Measurements from ENCODE around the gene PGD.
A peak's percentile ranks its signal among the peaks of the same experiment; 100 is the strongest.
"Not testable (repeated sequence)": the region's sequence is repeated elsewhere in the genome, so short reads cannot be mapped to it uniquely, and the experiment has no call there.

The PGD gene

DNA sequence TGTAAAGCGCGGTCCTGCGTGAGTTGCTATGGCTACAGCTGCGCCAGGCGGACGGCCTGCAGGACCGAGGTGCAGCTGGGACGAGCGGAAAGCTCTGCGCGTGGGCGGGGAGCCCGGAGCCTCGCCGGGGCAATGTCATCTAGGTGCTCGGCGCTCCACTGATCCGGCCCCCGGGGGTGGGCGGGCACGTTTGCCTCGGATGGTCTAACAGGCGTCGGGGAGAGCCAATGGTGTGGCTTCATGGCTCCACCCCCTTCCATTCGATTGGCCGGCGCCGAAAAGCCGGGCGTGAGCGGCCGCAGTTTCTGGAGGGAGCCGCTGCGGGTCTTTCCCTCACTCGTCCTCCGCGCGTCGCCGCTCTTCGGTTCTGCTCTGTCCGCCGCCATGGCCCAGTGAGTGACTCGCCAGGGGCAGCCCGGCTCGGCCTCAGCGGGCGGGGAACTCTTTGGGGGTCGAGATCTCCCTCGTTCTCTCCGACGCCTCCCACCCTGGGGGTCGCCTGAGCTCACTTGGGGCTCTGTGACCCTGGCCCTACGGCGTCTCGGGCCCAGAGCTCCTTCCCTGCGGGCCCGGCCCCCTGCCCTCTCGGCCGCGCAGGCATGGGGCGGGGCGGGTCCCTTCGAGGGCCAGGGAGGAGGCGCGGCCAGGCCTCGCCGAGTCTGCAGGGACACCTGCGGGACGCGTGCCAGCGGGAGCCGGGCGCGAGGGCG lies at the start of gene PGD:
TSS of gene PGD (plus strand) at position 331 of the 710 bp plus-strand sequence. CDS start at position 385, 54 bp downstream.
- DNase-seq (ENCODE audit: low read depth, low spot score): peak; percentile 88

GRCh38 chr1:10353282-10353681 lies 45.6 kb upstream of the PGD start:
- no peak for DNase-seq (ENCODE audit: low read depth, low spot score)

GRCh38 chr1:10353693-10354092 lies 45.2 kb upstream of the PGD start:
- DNase-seq (ENCODE audit: low read depth, low spot score): no peak

DNA sequence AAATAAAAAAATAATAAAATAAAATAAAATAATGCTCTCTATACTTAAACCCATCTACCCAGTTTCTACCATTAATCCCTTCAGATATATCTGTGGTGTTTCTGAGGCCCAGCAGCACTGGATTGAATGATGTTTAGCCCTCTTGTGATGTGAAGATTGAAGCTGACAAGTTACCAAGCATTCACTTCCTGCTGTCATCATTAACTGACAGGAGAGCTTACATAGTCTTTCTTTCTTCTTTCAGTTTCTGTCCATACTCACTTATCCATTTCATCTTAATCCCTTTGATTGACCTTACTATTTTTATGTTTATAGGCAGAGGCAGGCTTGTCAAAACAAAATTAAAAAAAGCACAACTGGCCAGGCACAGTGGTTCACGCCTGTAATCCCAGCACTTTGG lies 38.8 kb upstream of the PGD start:
- no peak for DNase-seq (ENCODE audit: low read depth, low spot score)

GRCh38 chr1:10361515-10361914 lies 37.3 kb upstream of the PGD start:
- no peak for DNase-seq (ENCODE audit: low read depth, low spot score)

DNA sequence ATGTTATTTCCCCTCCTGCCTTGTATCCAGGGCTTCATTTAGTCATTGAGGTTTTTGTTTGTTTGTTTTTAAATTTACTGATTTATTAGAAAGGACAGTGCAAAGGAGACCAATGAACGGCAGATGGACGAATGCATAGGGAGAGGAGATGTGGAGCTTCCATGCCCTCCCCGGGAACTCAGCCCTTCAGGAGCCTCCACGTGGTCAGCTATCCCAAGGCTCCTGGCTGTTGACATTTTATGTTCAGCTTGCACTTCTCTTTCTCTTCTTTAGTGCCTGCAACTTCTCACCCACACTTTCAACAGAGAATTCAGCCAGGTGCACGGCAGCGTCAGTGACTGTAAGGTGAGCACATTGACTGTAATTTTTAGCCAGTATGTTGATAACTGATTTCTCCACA lies 30.7 kb upstream of the PGD start:
- DNase-seq (ENCODE audit: low read depth, low spot score): no peak

- DNase-seq (ENCODE audit: low read depth, low spot score): no peak
These were observed 24.4 kb upstream of the PGD start for GRCh38 chr1:10374442-10374860.

DNA sequence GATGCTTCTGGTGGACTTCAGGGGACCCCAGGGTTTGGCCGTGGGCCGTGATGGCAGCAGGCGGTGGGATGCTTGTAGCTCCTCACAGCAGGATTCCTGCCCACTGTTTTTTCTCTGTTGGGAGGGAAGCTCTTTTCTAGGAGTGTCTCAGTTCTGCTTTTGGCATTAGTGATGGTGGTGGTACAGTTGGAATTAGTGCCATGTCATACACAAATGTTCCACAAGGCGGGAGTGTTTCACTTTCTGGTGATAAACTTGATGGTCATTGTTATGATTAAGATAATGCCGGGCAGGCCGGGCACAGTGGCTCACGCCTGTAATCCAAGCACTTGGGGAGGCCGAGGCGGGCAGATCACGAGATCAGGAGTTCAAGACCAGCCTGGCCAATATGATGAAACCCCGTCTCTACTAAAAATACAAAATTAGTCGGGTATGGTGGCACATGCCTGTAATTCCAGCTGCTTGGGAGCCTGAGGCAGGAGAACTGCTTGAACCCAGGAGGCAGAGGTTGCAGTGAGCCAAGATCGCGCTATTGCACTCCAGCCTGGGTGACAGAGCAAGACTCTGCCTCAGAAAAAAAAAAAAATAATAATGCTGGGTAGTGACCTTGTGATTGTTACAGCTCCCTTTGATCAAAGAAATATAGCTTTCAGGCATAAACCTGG lies 21.4 kb upstream of the PGD start:
- DNase-seq (ENCODE audit: low read depth, low spot score): not testable (repeated sequence)

GRCh38 chr1:10378081-10378841 lies 20.6 kb upstream of the PGD start:
- no peak for DNase-seq (ENCODE audit: low read depth, low spot score)

DNA sequence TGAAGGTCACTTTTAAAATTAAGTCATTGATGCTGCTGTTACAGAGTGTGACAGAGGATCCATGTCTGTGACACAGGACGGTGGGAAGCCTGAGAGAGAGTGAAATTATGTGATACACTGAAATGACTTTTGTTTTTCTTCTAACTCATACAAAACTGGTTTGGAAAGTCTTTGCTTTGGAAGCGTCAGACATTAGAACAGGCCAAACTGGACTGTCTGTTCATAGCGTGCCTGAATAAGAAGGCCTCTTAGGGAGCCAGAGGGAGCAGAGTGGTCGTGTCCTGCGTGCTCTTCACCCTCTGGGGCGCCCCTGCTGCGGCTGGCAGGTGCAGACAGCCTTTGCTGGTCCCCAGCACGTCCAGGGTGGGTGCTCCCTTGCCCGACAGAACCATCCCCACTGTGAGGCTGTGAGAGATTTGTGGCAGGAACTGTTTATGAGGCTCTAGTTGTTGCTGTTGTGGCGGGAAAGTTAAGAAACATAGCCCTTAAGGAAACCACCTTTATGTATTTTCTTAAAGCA lies 19.7 kb upstream of the PGD start:
- DNase-seq (ENCODE audit: low read depth, low spot score): no peak

DNA sequence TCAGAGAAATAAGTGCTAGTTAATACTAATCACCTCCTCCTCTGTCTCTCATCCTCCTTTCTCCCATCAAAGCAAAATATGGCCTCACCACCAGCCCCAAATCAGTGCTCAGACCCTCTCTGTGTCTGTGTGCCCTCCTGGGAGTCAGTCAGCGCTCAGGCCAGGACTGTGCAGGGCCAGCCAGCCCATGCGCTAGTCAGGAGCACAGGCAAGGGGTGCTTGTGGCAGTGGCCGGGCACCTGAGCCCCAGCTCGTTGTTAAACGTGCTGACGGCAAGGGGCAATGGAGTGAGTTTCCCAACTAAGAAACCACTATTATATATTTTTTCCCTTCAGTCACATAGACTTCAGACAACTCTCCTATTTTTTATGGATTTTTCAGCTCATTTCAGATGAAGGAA lies 19.2 kb upstream of the PGD start:
- DNase-seq (ENCODE audit: low read depth, low spot score): no peak

GRCh38 chr1:10380594-10381275 lies 18.1 kb upstream of the PGD start:
- DNase-seq (ENCODE audit: low read depth, low spot score): no peak

DNA sequence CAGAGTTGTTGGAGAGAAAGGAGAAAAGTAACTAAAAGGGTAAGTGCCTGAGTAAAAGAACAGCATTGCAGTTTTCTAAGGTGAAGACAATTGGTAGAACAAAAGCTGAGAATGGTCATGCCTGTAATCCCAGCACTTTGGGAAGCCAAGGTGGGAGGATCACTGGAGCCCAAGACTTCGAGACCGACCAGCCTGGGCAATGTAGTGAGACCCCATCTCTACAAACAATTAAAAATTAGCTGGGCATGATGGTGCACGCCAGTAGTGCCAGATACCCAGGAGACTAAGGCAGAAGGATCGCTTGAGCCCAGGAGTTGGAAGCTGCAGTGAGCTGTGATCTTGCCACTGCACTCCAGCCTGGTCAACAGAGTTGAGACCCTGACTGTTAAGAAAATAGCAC lies 15.2 kb upstream of the PGD start:
- DNase-seq (ENCODE audit: low read depth, low spot score): no peak

DNA sequence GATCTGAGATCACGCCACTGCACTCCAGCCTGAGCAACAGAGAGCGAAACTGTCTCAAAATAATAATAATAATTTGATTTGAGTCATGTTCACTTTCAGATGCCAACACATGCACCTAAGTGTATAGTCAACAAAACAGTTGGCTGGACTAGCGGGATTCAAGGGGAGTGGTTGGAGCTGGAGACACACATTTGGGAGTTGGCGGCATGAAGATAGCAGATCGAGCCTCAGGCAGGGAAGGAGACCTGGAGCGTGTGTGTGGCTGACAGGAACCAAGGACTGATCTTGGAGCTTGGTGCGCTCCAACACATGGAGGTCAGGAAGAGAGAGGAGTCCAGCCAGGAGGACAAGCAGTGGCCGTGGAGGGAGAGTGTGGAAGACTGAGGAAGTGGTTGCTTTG lies 14.6 kb upstream of the PGD start:
- DNase-seq (ENCODE audit: low read depth, low spot score): no peak

- no peak for DNase-seq (ENCODE audit: low read depth, low spot score)
These were observed 11.8 kb upstream of the PGD start for GRCh38 chr1:10386761-10387676.

DNA sequence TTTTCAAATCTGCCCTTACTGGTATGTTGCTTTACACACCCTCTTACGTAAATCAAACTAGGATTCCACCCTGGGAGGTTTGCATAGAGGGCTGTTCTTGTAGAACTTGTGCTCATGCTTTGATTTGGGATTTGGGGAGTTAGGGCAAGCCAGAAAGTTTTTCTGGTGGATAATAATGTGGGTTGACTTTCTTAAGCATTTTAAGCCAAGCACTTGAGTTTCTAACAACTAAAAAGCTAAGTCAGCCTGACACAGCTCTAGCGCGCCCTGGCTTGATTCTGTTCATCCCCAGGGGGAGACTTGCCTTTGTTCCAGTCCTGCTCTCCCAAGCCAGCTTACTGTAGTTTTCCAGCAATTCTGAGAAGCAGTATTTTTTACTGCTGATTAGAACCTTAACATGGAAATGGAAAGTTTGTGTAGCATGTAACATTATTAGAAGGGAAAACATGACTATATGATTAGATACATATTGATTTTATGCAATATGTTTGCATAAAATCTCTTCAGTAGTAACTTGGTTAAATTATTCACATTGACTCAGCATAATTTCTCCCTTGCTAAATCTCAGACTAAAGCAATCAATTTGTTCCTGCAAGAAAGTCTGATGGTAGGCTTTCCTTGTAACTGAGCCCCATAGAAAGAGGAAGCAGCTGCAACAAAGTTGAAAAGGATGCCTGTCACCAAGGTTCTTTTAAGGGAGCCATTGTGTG lies 11.0 kb upstream of the PGD start:
- no peak for DNase-seq (ENCODE audit: low read depth, low spot score)

- DNase-seq (ENCODE audit: low read depth, low spot score): no peak
These were observed 10.5 kb upstream of the PGD start for GRCh38 chr1:10388387-10388715.

DNA sequence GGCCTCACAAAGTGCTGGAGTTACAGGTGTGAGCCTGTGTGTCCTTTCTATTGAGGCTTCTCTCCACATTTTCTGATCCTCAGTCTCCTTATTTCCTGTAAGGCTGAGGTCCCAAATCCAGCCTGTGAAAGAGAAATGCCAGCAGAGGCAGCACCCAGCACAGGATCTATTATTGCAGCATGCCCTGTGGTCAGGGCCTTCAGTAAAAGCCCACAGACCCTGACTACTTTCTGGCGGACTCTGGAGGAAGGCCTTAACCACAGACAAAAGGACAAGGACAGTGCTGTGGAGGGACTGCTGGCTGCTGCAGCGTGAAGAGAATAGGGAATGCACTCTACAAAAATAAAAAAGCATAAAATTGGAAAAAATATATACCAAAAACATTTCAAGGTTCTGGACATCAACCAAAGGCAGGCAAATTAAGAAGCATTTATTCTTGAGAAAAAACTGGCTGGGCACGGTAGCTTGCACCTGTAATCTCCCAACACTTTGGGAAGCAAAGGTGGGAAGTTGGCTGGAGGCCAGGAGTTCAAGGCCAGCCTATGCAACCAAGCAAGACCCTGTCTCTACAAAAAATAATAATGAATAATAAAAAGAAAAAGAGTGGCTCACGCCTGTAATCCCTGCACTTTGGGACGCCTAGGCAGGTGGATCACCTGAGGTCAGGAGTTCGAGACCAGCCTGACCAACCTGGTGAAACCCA lies 9.4 kb upstream of the PGD start:
- DNase-seq (ENCODE audit: low read depth, low spot score): no peak

DNA sequence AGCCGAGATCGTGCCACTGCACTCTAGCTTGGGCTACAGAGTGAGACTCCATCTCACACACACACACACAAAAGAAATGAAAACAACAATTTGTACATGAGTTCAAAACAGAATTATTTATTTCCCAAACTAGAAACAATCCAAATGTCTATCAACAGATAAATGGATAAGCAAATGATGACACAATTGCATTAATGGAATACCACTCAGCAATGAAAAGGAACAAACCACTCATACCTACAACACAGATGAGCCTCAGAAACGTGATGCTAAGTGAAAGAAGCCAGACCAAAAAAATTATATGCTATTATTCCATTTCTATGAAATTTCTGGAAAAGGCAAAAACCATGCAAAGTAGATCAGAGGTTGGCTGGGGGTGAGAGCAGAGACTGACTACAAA lies 2.0 kb upstream of the PGD start:
- DNase-seq (ENCODE audit: low read depth, low spot score): no peak

GRCh38 chr1:10398278-10398733 lies 558 bp upstream of the PGD start:
- DNase-seq (ENCODE audit: low read depth, low spot score): no peak
